HEK293 (cell line): ENCODE data around the gene UBASH3B.

ENCODE experiments used
- PATZ1 ChIP-seq: fragments of 450-650 bp; formaldehyde crosslinking; IDR thresholded peaks from 2 replicates; pipeline ENCODE4 v1.5.1; 2016; ENCODE audit warnings: missing biosample characterization, missing genetic modification characterization
- ZBTB7A ChIP-seq: fragments of 450-650 bp; formaldehyde crosslinking; IDR thresholded peaks from 2 replicates; pipeline ENCODE4 v1.5.1; 2016; ENCODE audit warnings: low read depth, missing biosample characterization, missing genetic modification characterization
- ZNF174 ChIP-seq: fragments of 450-650 bp; formaldehyde crosslinking; IDR thresholded peaks from 2 replicates; pipeline ENCODE4 v1.5.0; 2017; ENCODE audit warnings: missing biosample characterization, mild to moderate bottlenecking, missing genetic modification characterization
- ZNF175 ChIP-seq: fragments of 450-650 bp; formaldehyde crosslinking; IDR thresholded peaks from 2 replicates; pipeline ENCODE4 v1.5.1; 2016; ENCODE audit warnings: missing biosample characterization, missing genetic modification characterization
- ZNF654 ChIP-seq: fragments of 450-650 bp; formaldehyde crosslinking; IDR thresholded peaks from 2 replicates; pipeline ENCODE4 v1.5.1; 2016; ENCODE audit warnings: low read depth, missing biosample characterization, missing genetic modification characterization
- ZNF843 ChIP-seq: fragments of 450-650 bp; formaldehyde crosslinking; IDR thresholded peaks from 2 replicates; pipeline ENCODE4 v1.5.1; 2016; ENCODE audit warnings: missing biosample characterization, missing genetic modification characterization

GRCh38 chr11:122750049-122750448 lies 94.5 kb downstream of the UBASH3B start:
- TF ChIP-seq ZNF175 (no peak), ZNF654 (no peak), ZNF174 (no peak), ZNF843 (tag by site-specific recombination) (no peak), ZBTB7A (tag by site-specific recombination) (no peak), PATZ1 (tag by site-specific recombination) (no peak)
